ENCODE data around the gene PANK1.

Gene PANK1

GRCh38 chr10:89615112-89615511, 29.9 kb downstream of the PANK1 start:
- no peak for DNase-seq

DNA sequence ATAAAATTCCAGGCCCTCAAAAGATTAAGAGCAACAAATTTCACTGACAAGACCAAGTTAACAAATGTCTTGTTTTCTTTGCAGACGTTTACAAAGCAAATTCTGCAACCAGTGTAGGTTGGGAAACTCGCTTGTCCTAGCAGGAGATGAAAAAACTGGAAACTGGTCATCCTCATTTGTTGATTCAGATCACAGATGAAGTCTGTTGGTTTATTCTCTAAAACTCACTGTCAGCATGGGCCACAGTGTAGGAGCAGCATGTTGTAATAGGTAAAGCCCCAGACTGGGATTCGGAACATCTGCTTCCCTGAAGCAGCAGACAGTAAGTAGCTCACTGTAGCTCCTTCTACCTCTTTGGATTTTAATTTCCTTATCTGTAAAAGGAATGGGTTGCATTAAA, 31.5 kb downstream of the PANK1 start:
- DNase-seq: no peak

- no peak for DNase-seq
These were observed 33.8 kb downstream of the PANK1 start for GRCh38 chr10:89611282-89611681.

DNA sequence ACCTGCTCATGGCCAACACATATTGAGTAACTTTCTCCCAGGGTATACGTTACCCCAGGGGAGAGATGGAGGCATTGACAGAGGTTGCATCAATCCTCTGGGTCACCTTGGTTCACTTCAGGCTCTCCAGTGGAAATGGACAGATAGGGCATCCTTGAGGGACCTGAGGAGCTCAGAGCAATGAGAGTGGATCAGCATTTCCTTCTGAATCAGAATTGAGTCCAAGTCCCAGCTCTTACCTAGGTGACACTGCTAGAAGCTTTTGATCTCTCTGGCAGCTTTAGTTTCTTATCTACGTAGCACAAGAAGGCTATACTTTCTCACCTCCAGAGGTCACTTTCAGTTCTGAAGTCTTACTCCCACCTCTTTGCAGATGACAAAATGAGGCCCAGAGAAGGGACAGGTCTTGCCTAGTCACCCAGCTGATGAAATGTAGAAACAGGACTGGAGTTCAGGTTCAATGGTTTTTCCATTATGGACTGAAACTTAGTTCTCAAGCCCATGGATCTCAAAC, 35.2 kb downstream of the PANK1 start:
- DNase-seq: no peak

- no peak for DNase-seq
These were observed 40.8 kb downstream of the PANK1 start for GRCh38 chr10:89604200-89604599.

GRCh38 chr10:89602919-89603318, 42.1 kb downstream of the PANK1 start:
- DNase-seq: no peak

GRCh38 chr10:89601728-89602361, 43.2 kb downstream of the PANK1 start:
- no peak for DNase-seq

- no peak for DNase-seq
These were observed 45.0 kb downstream of the PANK1 start for GRCh38 chr10:89600041-89600440.

- DNase-seq: no peak
These were observed 52.0 kb downstream of the PANK1 start for GRCh38 chr10:89593043-89593442.

- no peak for DNase-seq
These were observed 52.5 kb downstream of the PANK1 start for GRCh38 chr10:89592539-89592938.

DNA sequence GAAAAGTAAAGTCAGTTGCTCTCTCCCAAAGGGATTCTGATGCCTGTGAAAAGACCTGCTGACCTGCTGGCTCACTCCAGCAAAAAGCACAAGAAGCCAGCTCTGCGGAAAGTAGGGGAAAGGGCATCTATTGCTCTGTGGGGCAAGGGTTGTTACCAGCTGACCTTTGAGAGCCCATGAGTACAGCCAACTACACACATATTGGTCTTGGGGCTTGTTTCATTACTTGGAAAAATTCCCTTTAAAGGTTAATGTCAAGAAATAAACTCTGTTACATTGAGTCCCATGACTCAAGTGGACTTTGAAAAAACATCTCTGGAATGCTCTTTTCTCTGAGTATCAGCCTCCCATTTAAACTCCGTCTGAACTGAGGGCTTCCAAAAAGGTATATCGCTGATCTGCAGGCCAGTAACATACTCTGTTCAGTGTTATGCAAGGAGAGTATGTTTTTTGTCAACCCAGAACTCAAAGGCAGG, 53.2 kb downstream of the PANK1 start:
- DNase-seq: no peak

- no peak for DNase-seq
These were observed 53.8 kb downstream of the PANK1 start for GRCh38 chr10:89591111-89591795.

DNA sequence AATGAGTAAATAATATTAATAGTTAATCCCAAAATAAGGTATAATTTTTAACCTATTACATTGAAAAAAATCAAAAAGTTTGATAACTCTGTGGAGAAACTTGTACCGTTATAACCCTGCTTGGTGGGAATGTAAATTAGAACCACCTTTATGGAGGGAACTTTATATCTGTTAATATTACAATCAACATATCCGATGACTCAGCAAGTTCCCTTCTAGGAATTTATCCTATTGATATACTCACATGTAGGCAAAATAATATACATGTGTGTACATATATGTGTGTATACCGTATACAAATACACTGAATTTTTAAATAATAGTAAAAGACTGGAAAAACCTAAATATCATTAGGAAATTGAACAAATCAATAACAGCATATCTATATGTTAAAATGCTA, 54.7 kb downstream of the PANK1 start:
- DNase-seq: no peak

DNA sequence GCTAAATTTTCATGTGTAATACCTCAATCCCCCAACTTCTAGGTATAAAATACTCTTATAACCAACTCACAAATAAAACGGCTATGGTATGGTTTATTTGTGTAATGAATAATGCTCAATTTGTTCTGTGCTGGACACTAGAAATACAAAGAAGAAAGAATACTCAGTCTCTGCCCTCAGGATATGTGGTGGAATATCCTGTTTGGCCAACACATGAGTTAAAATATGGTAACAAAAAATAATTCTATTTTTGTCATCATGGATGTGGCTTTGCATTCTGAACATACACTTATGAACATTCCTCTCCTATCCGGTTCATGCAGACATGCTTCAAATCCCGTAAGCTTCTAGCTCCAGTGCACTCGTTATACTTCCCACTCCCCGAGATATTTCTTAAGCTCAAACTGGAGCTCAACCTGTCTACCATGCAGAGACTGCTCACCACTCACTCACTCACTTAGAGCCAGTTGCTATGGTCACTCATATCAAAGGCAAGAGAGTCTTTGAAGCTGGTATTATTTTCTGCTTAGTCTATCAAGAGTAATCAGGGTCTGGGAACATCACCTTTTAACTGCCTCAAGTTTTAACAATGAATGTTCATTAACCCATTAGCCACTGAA, 55.8 kb downstream of the PANK1 start:
- DNase-seq: no peak

DNA sequence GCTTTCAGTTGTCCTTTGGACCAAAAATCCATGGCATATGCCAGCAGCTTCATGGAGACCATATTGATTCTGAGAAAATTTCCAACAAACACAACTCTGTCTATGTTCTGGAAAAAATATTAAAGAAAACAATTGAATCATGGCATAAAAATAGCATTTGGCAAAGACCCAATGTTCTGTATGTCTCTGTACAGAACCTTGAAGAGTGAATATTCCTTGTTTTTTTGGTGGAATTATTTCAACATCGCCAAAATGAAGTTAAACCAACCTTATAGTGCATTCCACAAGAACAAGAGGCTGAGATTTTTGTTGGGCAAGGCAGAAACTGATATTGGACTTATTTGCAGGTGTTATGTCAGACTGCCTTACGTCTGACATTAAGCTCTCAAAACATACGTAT, 56.4 kb downstream of the PANK1 start:
- DNase-seq: no peak

- no peak for DNase-seq
These were observed 63.0 kb downstream of the PANK1 start for GRCh38 chr10:89582022-89582421.

- no peak for DNase-seq
These were observed 64.8 kb downstream of the PANK1 start for GRCh38 chr10:89580243-89580642.

DNA sequence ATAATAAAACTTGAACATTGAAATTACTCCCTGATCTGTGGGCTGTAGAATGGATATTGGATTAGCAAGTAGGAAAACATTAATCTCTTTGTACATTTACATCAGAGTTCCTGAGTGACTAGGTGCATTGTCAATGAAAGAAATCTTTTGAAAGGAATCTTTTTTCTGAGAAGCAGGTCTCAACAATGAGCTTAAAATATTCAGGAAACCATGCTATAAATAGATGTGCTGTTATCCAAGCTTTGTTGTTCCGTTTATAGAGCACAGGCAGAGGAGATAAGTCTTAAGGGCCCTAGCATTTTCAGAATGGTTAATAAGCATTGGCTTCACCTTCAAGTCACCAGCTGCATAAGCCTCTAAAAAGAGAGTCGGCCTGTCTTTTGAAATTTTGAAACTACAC, 68.3 kb downstream of the PANK1 start:
- DNase-seq: no peak

- DNase-seq: no peak
These were observed 69.0 kb downstream of the PANK1 start for GRCh38 chr10:89576022-89576421.

DNA sequence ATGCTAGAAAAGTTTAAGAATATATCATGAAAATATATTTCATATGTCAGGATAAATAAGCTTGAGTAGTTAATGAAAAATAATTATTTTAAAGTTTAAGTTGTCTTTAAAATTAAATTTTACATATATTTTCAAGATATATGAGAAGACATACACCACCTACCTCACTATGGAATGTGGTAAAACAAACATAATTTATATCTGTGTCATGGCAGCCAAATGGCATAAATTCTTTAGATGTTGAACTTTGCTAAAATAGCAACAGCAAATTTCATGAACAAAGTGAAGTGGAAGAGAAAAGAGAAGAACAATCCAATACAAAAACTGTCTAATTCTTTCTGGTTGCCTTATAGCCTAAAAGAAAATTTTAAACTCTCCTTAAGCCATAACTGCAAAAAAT, 70.0 kb downstream of the PANK1 start:
- no peak for DNase-seq

DNA sequence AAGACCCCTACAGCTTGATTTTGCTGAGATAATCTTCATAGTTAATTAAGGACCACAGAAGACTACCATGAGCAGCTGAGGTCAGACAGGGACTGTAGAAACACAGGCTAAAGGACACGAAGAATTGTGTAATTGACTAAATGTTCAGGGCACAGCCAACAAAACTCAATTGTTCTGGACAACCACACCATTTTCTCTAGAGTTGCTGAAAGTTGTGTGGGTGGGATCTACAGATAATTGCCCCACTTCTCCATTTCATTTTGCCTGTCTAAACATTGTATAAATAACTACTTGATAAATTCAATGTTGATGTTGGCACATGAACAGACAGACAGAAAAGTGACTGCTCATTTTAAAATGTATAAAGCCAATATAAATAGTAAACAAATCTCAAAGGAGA, 70.7 kb downstream of the PANK1 start:
- DNase-seq: no peak

DNA sequence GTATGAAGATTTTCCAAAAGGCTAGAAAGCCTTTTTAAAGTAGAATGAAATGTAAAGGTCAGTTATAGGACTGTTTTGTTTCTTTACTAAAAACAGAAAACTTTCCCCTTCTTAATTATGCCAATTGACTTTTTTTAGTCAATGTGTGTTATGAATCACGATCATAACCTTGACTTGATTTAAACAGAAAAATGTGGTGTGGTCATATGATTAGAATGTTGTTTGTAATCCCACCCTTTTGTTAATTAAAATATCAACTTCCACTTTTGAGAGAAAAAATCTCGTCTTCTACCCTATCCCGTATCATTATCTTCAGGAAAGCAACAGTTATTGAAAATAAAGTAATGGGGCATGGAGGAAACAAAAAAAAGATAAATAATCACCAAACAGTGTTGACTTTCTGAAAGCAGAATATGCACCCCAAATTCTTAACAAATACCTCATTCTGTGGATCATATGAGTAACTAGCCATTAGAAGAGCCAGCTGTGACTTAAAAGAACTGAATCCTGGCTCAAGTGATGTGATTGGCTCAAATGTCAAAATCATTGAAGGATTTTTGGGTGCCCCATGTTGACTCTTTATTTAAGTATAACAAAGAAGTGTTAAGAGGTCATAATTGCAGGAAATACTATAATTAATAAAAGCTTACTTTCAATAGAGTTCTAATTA, 77.3 kb downstream of the PANK1 start:
- DNase-seq: no peak

DNA sequence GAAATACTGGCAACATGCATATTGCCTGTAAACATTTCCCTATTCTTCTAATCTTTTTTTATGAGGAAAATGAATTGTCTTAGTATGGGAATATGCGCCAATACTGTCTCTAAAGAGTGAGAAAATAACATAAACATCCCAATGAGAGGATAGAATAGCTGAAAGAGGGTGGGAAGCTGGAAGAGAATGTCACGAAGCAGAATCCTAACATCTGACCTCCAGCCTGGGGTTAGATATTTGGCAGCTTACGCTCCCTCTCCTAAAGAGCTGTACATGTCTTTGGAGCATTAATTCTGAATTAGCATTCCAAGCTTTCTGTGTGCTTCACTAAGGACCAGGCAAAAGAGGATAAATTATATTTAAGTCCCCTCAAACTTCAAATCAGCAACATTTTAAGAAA, 78.0 kb downstream of the PANK1 start:
- DNase-seq: no peak
